Activated T-cell treated with anti-CD3 and anti-CD28 coated beads, Interleukin-2, amount 50 U/mL, for 4 hours (primary cell): ENCODE results near the gene HEPACAM2. TPM values are rescaled to one million over a fixed set of nuclear protein-coding genes. Genes with fewer than 3 reads are reported as not detected.

Experiments used
- ATAC-seq, 2 donors: fragments of 200-7000 bp; cut with Tn5 transposase; one replicate each; pipeline ENCODE4 v1.10.0; 2021
- DNase-seq: peaks from one replicate; pipeline ENCODE4 v3.0.0-alpha.2; 2020
- H3K27me3 Mint-ChIP-seq: one replicate; pipeline ENCODE4 v1.8.0; 2021; ENCODE audit warnings: low read depth, mixed read lengths
- H3K36me3 Mint-ChIP-seq: one replicate; pipeline ENCODE4 v1.8.0; 2022; ENCODE audit warnings: mixed read lengths; ENCODE audit not compliant: insufficient read depth
- H3K4me1 Mint-ChIP-seq: one replicate; pipeline ENCODE4 v1.8.0; 2021; ENCODE audit warnings: low read depth, mixed read lengths
- H3K4me3 Mint-ChIP-seq: one replicate; pipeline ENCODE4 v1.8.0; 2021; ENCODE audit warnings: mild to moderate bottlenecking, moderate library complexity, mixed read lengths
- H3K9me3 Mint-ChIP-seq: one replicate; pipeline ENCODE4 v1.8.0; 2021; ENCODE audit warnings: mixed read lengths
- total RNA-seq, 3 donors: library from RNA; stranded (reverse); gene quantifications; one replicate each; pipeline ENCODE4 v1.2.1, GENCODE V29; 2021

HEPACAM2 gene
- total RNA-seq = not detected

DNA sequence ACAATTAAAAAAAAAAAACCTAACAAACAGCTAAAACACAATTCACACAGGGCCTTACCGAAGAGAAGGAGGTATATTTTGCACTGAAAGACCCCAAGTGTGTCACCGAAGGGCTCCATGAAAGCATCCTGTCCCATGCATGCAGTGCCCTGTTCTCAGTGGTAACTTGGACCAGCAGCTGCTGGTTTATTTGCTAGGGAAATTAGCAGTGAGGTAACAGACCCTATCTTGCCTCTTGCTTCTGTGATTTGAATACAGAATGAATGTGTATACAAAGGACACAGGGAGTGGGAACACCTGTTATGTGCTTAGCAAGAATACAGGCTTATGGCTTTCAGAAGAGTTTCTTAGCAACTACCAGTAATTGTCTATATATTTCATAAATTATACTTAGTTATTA is at the start of gene HEPACAM2:
Gene HEPACAM2 (minus strand): TSS at position 160 of the 400 bp plus-strand sequence.
- no peak within 1 kb of the TSS for H3K4me3 Mint-ChIP-seq
- no peak for DNase-seq
- no peak for ATAC-seq
- no peaks in the 10 kb centered on the region for H3K9me3 Mint-ChIP-seq
- H3K4me1 Mint-ChIP-seq = peaks cover 6% of the 10 kb centered on the region
- H3K36me3 Mint-ChIP-seq = no peaks in the 10 kb centered on the region
- H3K27me3 Mint-ChIP-seq = no peaks in the 10 kb centered on the region

DNA sequence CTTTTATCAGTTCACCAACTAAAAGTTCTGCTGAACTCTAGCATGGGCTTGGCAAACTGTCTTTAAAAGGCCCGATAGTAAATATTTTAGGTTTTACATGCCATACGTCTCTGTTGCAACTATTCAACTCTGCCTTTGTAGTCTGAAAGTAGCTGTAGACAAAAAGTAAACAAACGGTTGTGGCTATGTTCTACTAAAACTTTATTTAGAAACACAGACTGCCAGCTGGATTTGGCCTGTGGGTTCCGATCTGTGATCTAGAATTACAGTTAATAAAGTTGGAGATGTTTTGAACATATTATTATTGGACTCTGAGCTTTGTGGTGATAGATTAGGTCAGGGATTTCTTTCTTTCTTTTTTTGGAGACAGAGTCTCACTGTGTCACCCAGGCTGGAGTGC is 39.0 kb upstream of the HEPACAM2 start:
- Mint-ChIP-seq H3K36me3 (peaks cover 26% of the 10 kb centered on the region), H3K4me1 (no peaks in the 10 kb centered on the region), H3K4me3 (no peak overlapping the region), H3K9me3 (no peaks in the 10 kb centered on the region), H3K27me3 (no peaks in the 10 kb centered on the region)
- no peak for ATAC-seq
- no peak for DNase-seq

DNA sequence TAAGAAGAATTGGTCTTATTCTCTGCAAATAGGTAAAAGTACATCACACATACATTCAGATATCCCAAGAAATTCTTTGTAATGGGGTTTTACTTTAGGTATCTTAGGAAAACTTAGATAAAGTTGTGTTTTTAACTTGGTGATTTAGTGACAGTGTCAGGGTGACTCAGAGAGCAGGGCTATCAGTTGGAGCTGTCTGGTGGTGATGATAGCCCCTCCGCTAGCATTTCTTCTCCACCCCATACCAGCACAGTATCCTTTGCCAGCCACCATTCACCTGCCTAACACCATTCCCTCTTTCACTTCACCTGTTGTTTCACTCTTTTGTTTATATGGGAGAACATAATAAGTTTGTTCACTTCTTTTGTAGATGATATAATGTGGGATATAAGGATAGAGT is 36.3 kb upstream of the HEPACAM2 start:
- H3K9me3 Mint-ChIP-seq = no peaks in the 10 kb centered on the region
- no peak overlapping the region for H3K4me3 Mint-ChIP-seq
- H3K27me3 Mint-ChIP-seq = no peaks in the 10 kb centered on the region
- ATAC-seq (no peak), DNase-seq (no peak)
- H3K4me1 Mint-ChIP-seq = no peaks in the 10 kb centered on the region
- H3K36me3 Mint-ChIP-seq = peaks cover 22% of the 10 kb centered on the region

DNA sequence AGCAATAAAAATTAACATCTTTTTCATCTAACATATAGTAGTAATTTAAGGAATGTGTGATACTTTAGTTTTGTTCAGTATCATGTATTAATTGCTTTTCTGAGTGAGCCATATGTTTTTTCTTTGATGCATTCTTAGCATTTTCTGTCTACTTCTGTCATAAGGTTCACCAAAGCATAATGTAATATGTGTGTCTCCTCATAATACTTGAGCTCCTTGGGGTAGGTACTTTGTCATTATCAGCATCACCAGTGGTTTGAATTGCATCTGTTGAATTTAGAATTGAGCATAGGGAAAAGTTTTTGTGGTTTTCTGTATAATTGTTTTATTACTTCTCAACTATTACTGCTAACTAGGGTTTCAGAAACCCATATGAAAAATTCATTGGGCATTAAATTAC is 32.4 kb upstream of the HEPACAM2 start:
- no peaks in the 10 kb centered on the region for H3K4me1 Mint-ChIP-seq
- no peak for ATAC-seq
- no peak for DNase-seq
- no peaks in the 10 kb centered on the region for H3K27me3 Mint-ChIP-seq
- H3K4me3 Mint-ChIP-seq = no peak overlapping the region
- peaks cover 18% of the 10 kb centered on the region for H3K36me3 Mint-ChIP-seq
- no peaks in the 10 kb centered on the region for H3K9me3 Mint-ChIP-seq

DNA sequence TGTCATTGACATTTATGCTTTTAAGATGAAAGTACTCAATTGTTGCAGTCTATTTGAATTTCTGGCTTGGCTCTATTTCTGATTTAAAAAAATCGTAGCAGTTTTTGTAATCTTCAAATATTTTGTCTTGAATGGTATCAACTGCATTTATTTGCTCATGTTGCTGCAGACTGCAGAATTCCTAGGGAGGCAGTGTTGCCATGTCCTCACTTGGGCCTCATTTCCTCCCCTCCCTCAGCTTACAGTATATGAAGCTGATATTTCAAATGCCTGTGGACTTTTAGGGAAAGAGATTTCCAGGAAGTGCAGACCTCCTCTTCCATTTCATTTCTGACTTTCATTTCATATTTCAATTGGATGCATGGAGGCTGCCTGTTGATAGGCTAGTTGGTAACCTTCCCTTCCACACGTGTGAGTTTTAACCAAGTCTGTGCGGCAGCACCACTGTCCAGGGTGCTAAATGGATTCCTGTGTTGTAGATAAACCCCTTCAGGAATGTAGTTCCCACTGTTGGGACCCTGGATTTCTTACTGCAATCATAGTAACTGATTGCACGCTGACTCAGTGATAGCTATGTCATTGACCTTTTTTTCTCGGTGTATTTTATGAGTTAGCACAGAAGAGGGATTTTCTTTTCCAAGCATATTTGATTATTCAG is 23.4 kb upstream of the HEPACAM2 start:
- peaks cover 9% of the 10 kb centered on the region for H3K4me1 Mint-ChIP-seq
- ATAC-seq (no peak), DNase-seq (no peak)
- H3K4me3 Mint-ChIP-seq = no peak overlapping the region
- peaks cover 9% of the 10 kb centered on the region for H3K36me3 Mint-ChIP-seq
- H3K9me3 Mint-ChIP-seq = no peaks in the 10 kb centered on the region
- no peaks in the 10 kb centered on the region for H3K27me3 Mint-ChIP-seq

DNA sequence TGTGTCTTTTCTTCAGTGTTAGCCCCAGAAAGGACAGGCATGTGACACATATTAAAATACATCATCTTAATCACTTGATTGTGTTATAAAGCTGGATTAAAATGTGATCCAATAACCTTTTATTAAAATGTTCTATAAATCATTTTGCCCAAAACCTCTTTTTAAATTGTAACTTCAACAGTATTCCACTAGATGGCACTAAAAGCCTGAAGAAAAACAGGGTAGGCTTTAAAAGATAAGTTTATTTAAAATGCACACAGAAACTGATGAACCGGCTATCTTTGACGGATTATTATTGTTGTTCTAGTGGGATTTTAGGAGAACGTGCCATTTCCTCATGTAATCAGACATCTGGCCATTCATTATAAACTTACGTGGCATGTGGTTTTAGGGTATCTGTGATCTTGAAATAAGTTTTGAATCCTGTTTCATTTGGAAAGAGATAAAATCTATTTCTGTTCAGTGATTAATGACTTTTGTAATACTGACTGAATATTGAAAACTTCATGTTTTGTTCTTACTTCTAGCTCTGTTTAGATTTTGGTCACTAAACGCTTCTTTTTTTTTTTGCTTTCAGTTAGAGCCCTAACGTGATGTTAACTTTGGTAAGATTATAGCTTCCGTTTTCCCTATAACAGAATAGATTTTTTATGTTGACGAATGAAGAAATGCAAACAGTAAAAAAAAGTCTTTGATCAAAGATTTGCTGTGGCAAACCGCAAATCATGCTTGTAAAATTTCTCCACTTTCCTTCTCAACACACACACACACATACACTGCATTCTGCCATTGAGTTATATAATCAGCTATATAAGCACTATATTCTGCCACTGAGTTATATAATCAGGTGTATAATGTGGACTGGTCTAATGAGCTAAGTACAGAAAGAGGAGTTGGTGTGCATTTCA is 19.5 kb upstream of the HEPACAM2 start:
- peaks cover 9% of the 10 kb centered on the region for H3K4me1 Mint-ChIP-seq
- no peak for ATAC-seq
- peaks cover 5% of the 10 kb centered on the region for H3K36me3 Mint-ChIP-seq
- no peaks in the 10 kb centered on the region for H3K9me3 Mint-ChIP-seq
- peak overlapping the region; percentile 47 for H3K4me3 Mint-ChIP-seq
- no peak for DNase-seq
- no peaks in the 10 kb centered on the region for H3K27me3 Mint-ChIP-seq

DNA sequence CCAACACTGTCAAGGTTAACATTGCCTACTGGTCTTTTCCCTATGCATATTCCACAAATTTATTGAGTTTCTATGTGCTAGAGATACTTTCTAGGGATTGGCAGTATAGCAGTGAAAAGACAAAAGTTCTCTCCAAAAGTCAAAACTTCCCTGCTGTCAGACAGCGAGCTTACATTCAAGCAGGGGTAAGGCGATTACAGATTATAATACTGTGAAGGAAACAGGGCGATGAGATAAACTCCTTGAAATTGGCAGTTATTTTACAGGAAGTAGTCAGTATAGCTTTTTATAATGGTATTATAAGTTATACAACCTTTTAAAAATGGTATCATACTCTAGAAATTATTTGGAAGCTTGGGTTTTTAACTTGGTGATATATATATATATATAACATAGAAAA is 15.8 kb upstream of the HEPACAM2 start:
- DNase-seq (no peak), ATAC-seq (no peak)
- Mint-ChIP-seq H3K36me3 (peaks cover 6% of the 10 kb centered on the region), H3K9me3 (no peaks in the 10 kb centered on the region), H3K4me3 (no peak overlapping the region), H3K27me3 (no peaks in the 10 kb centered on the region), H3K4me1 (peaks cover 13% of the 10 kb centered on the region)

DNA sequence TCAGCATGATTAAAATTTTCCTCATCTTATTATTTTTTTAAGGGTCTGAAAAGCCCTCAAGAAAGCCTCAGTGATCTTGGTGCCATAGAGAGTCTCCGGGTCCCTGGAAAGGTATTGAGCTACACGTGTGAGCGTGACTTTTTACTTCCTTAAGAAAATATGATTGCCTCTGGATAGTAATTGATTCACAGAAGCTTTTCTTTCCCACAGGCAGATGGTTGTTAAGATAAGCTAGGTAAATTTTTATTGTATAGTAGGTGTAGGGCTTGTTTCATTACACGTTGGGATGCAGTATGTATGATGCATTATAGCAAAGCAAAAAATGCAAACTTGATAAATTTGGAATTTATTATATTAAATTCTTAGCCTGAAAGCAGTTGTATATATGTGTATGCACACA is 13.6 kb upstream of the HEPACAM2 start:
- ATAC-seq (no peak), DNase-seq (no peak)
- Mint-ChIP-seq H3K9me3 (no peaks in the 10 kb centered on the region), H3K36me3 (peaks cover 6% of the 10 kb centered on the region), H3K27me3 (no peaks in the 10 kb centered on the region), H3K4me3 (no peak overlapping the region), H3K4me1 (peaks cover 5% of the 10 kb centered on the region)

DNA sequence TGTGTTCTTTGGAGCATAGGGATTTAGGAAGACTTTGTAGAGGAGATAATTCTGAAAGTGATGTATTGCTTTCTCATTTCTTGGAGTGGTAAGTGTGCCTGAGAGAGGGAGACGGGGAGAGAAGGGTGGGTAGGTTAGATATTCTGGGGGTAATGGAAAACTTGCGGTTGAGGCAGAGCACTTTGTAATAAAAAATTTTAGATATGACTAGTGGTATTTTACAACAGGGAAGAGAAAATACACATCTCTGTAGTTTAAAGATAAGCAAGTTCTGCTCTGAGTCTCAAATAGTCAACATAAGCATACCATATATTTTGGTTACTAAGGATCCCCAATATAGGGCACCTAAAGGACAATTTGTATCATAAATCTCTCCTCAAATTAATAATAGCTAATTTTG is 12.5 kb upstream of the HEPACAM2 start:
- Mint-ChIP-seq H3K36me3 (peaks cover 6% of the 10 kb centered on the region), H3K27me3 (no peaks in the 10 kb centered on the region), H3K4me3 (no peak overlapping the region), H3K4me1 (peaks cover 4% of the 10 kb centered on the region), H3K9me3 (no peaks in the 10 kb centered on the region)
- no peak for ATAC-seq
- no peak for DNase-seq

DNA sequence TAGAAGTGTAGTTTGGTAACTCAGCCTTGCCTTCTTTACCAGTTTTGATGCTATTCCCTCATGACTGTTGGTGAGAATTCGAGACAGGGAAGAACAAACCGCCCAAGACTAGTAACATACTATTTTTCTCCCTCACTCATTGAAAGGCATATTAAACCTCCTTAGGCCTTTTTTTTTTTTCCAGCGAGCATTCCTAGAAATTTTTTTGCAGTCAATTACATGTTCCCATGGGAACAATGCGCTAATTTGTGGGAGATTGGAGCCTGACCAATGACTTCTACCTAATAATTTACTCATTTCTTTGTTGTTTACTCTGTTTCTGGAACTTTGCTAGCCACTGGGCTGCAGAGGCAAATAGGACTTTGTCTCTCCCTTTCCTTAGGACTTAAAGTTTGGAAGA is 11.9 kb upstream of the HEPACAM2 start:
- Mint-ChIP-seq H3K36me3 (peaks cover 6% of the 10 kb centered on the region), H3K27me3 (no peaks in the 10 kb centered on the region), H3K9me3 (no peaks in the 10 kb centered on the region), H3K4me1 (peaks cover 4% of the 10 kb centered on the region), H3K4me3 (no peak overlapping the region)
- ATAC-seq = no peak
- no peak for DNase-seq

DNA sequence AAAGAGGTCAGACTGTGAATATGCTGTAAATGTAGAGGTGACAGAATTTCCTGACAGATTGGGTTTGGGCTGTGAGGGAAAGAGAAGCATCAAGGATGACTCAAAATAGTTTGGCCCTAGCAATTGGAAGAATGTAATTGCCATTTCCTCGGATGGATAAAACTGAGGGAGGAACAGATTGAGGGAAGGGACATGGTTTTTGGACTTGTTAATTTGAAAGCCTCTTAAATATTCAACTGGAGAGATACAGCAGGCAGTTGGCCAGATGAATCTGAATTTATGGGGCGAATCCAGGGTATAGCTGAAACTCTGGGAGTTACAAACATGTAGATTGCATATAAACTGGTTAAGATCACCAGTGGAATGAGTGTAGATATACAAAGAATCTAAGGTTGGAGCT is 9.3 kb upstream of the HEPACAM2 start:
- H3K36me3 Mint-ChIP-seq = peaks cover 3% of the 10 kb centered on the region
- no peak overlapping the region for H3K4me3 Mint-ChIP-seq
- H3K4me1 Mint-ChIP-seq = peaks cover 9% of the 10 kb centered on the region
- DNase-seq (no peak), ATAC-seq (no peak)
- no peaks in the 10 kb centered on the region for H3K9me3 Mint-ChIP-seq
- H3K27me3 Mint-ChIP-seq = no peaks in the 10 kb centered on the region

DNA sequence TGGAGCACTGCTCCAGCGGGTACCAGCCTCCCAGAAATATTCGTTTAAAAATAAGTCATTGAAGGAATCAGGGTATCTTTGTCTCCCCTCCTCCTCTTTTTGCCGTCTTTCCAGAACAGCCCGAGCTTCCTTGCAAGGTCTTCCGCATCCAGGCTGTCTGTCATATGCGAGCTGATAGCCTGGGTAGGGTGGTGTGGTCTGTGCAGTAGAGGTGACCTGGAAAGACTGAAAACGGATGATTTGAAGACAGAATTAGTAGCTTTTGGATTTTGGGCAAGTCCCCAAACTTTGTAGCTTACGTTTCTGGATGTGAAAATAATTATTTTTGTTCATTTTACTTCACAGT is 6.4 kb upstream of the HEPACAM2 start:
- Mint-ChIP-seq H3K9me3 (no peaks in the 10 kb centered on the region), H3K36me3 (no peaks in the 10 kb centered on the region), H3K4me3 (peak overlapping the region; percentile 92), H3K4me1 (peaks cover 12% of the 10 kb centered on the region), H3K27me3 (no peaks in the 10 kb centered on the region)
- DNase-seq (no peak), ATAC-seq (no peak)

DNA sequence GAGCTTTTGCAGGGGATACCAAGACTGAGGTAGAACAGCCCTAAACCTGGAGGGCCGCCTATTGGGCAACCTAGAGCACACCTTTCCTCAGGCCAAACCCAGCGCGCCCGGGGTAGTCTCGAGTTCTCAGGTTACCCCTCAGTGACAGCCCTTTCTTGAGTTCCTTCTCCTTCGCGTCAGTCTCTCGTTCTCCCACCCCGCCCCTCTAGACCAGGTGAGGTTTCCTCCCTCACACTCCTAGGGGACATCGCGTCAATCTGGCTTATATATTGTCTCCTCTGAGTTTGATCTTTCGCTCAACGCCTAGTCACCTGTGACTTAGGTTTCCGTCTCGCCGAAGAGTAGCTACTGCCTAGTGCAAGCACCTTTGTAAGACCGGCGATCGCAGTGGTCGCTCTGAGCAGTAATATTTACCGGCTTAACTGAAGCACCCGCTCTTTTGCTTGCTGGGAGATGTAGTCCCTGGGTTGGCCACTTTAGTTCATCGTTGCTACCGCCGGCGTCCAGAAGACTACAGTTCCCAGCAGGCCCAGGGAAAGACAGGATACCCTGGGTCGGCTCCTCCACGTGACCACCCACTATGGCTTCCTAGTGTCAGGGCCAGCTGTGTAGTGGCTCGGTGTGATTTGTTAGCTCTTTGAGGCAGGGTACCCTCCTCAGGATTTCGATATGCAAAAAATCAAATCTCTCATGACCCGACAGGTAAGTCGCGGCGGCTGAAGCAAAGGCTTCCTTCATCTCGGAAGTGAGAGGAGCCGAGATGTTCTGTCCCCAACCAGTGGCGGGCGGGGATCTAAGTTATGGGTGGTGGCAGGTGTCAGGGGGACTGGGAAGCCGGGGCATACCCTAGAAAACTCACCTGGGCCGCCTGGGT is 5.8 kb upstream of the HEPACAM2 start, which contains the start of gene VPS50:
Gene VPS50 (plus strand): TSS at position 568 of the 874 bp plus-strand sequence. CDS start 102 bp downstream, at position 670.
- Mint-ChIP-seq H3K4me1 (peaks cover 12% of the 10 kb centered on the region), H3K36me3 (no peaks in the 10 kb centered on the region), H3K9me3 (no peaks in the 10 kb centered on the region), H3K4me3 (peak within 1 kb of the TSS; percentile 92), H3K27me3 (no peaks in the 10 kb centered on the region)
- ATAC-seq = peak; percentile 99 to 100
- DNase-seq = peak; percentile 82

DNA sequence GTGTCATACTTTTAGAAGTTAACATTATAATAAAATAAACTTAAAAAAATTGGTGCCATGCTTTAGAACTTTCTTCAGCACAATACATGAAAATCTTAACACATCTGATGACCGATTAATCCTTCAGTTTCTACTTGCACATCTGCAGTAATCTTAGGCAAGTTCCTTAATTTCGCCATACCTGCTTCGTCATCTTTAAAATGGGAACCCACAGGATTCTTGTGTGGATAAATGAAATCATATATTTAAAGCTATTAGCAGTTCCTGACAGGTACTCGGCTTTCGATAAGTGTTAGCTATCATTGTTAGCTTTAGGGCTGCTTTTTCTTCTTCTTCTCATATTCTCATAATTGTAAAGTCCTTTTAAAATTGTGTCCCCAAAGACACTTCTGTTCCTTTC is 5.0 kb upstream of the HEPACAM2 start:
- H3K9me3 Mint-ChIP-seq = no peaks in the 10 kb centered on the region
- H3K27me3 Mint-ChIP-seq = no peaks in the 10 kb centered on the region
- DNase-seq (no peak), ATAC-seq (no peak)
- H3K4me1 Mint-ChIP-seq = peaks cover 12% of the 10 kb centered on the region
- H3K36me3 Mint-ChIP-seq = no peaks in the 10 kb centered on the region
- peak overlapping the region; percentile 92 for H3K4me3 Mint-ChIP-seq
